ENCODE measurements around the gene BCO2. TPM values are rescaled to one million over a fixed set of nuclear protein-coding genes. Genes with fewer than 3 reads are reported as not detected.
"Not testable (repeated sequence)": the region's sequence is repeated elsewhere in the genome, so short reads cannot be mapped to it uniquely, and the experiment has no call there.

Gene BCO2
- total RNA-seq, 4 donors from 2014 or later, result 2.7 to 17.0 (median 9.5) TPM

DNA sequence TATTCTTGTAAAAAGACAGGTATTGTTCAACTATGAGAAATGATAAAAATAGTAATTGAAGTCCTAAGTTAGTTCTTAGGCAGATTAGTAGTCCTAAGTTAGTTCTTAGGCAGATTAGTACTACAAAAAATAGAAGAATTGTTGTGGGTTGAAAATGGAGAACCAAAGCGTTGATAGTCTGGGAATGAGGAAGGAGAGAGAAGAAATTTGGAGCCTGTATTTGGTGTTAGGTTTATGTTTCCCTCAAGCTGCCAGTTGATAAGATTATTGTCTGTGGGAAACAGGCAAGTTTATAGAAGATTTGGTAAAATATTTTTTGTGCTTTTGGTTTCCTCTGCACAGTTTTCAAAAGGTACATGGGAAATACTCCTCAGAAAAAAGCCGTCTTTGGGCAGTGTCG lies 3.6 kb downstream of the BCO2 start:
- no peak for DNase-seq
- Histone ChIP-seq H3K27me3 (no peaks in the 10 kb centered on the region), H3K4me3 (no peak overlapping the region), H3K4me1 (peaks cover 0 to 17% (median 3%) of the 10 kb centered on the region in 3 donors), H3K9me3 (no peaks in the 10 kb centered on the region), H3K36me3 (no peaks in the 10 kb centered on the region), H3K27ac (no peak overlapping the region)
- intact Hi-C loops (cut with DNase I), result loop anchor here (10.0 kb wide), 1 partner anchor 64 kb away; no protein-coding TSS in a partner anchor
- 53 to 76% methylated on average over 3 of the region's 3 CpGs for WGBS, 2 donors
- TF ChIP-seq, protein P1, sequence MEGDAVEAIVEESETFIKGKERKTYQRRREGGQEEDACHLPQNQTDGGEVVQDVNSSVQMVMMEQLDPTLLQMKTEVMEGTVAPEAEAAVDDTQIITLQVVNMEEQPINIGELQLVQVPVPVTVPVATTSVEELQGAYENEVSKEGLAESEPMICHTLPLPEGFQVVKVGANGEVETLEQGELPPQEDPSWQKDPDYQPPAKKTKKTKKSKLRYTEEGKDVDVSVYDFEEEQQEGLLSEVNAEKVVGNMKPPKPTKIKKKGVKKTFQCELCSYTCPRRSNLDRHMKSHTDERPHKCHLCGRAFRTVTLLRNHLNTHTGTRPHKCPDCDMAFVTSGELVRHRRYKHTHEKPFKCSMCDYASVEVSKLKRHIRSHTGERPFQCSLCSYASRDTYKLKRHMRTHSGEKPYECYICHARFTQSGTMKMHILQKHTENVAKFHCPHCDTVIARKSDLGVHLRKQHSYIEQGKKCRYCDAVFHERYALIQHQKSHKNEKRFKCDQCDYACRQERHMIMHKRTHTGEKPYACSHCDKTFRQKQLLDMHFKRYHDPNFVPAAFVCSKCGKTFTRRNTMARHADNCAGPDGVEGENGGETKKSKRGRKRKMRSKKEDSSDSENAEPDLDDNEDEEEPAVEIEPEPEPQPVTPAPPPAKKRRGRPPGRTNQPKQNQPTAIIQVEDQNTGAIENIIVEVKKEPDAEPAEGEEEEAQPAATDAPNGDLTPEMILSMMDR (IDR thresholded peaks at IDR 0.05), result no peak
- TF ChIP-seq POLR2A (IDR thresholded peaks at IDR 0.05), result no peak

DNA sequence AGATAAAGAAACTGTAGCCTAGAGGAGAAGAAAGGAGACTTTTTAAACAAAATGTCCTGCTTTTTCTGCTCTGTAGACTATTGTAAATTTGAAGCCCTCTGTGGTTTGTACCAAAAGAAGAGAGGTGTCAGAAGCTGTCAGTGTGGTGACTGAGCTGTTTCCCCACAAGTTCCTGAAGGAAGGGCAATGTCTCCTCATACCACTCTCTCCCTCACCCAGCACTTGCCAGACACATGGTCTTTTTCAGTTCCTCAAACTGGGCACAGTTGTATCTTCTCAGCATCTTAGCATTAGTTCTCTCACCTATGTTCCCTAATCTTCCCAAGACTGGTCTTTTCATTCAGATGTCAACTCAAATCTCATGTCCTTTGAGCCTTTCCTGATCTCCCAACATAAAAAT lies 4.3 kb downstream of the BCO2 start:
- Histone ChIP-seq H3K4me3 (no peak overlapping the region), H3K27me3 (no peaks in the 10 kb centered on the region), H3K4me1 (peaks cover 0 to 17% (median 3%) of the 10 kb centered on the region in 3 donors), H3K36me3 (no peaks in the 10 kb centered on the region), H3K27ac (no peak overlapping the region), H3K9me3 (no peaks in the 10 kb centered on the region)
- DNase-seq, result no peak
- intact Hi-C loops (cut with DNase I), result loop anchor here (10.0 kb wide), 1 partner anchor 65 kb away; no protein-coding TSS in a partner anchor
- TF ChIP-seq, protein P1 (IDR thresholded peaks at IDR 0.05), result no peak
- no peak for TF ChIP-seq POLR2A (IDR thresholded peaks at IDR 0.05)

DNA sequence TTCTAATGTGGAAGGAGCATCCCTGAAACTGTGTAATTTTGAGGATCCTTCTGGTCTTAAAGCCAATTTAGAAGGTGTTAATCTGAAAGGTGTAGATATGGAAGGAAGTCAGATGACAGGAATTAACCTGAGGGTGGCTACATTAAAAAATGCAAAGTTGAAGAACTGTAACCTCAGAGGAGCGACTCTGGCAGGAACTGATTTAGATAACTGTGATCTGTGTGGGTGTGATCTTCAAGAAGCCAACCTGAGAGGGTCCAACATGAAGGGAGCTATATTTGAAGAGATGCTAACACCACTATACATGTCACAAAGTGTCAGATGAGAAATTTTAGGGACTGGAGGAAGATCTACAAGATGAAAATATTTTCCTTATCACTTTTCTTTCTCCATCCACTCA lies 7.6 kb downstream of the BCO2 start:
- Histone ChIP-seq H3K4me1 (no peaks in the 10 kb centered on the region), H3K9me3 (no peaks in the 10 kb centered on the region), H3K27me3 (no peaks in the 10 kb centered on the region), H3K27ac (no peak overlapping the region), H3K36me3 (no peaks in the 10 kb centered on the region), H3K4me3 (no peak overlapping the region)
- no peak for DNase-seq
- TF ChIP-seq POLR2A (IDR thresholded peaks at IDR 0.05), result no peak
- TF ChIP-seq, protein P1 (IDR thresholded peaks at IDR 0.05), result no peak
- WGBS, 2 donors, result 56 to 85% methylated on average over 1 of the region's 1 CpG
- intact Hi-C loops (cut with DNase I), result no loop called here

DNA sequence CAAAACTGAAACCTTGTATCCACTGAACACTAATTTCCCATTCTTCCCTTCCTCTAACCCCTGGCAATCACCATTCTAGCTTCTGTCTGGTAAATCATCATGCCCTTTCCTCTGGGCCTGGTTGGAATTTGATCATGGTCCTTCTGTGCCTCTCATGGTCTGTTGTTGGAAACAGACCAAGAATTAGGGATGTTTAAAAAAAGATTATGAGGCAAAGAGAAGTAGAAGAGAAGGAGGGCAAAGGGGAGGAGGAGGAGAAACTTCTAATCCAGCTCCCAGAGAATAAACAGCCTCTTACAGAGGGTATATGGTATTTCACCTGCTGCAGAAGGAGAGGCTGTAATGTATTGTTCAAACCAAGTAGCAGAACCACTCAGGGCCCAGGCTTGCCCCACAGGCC lies 10.6 kb downstream of the BCO2 start:
- no peaks in the 10 kb centered on the region for H3K27me3 ChIP-seq
- no peaks in the 10 kb centered on the region for H3K36me3 ChIP-seq
- no peaks in the 10 kb centered on the region for H3K9me3 ChIP-seq
- H3K27ac ChIP-seq, result no peak overlapping the region
- no peak for DNase-seq
- intact Hi-C loops (cut with DNase I), result no loop called here
- no peaks in the 10 kb centered on the region for H3K4me1 ChIP-seq
- TF ChIP-seq, protein P1 (IDR thresholded peaks at IDR 0.05), result no peak
- no peak for TF ChIP-seq POLR2A (IDR thresholded peaks at IDR 0.05)
- H3K4me3 ChIP-seq, result no peak overlapping the region

DNA sequence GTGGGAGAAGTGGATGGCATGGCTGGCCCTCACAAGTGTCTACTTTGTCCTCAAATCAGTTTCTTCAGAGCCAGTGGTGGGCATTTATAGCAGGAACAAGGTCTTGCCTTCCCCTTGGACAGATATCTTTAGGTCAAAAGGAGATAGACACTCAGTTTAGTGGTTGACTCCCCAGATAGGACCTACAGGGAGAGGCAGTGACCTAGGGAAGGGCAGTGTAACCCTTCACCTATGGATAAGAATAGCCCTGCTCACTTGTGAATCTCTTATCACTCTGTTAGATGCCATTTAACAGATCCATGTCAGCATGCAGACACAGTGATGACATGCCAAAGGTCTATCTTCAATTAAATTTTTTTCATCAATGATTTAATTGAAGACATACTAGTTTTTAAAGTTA lies 11.0 kb downstream of the BCO2 start:
- H3K27ac ChIP-seq, result no peak overlapping the region
- TF ChIP-seq, protein P1 (IDR thresholded peaks at IDR 0.05), result no peak
- no peaks in the 10 kb centered on the region for H3K27me3 ChIP-seq
- intact Hi-C loops (cut with DNase I), result no loop called here
- no peaks in the 10 kb centered on the region for H3K4me1 ChIP-seq
- DNase-seq, result no peak
- no peaks in the 10 kb centered on the region for H3K36me3 ChIP-seq
- H3K4me3 ChIP-seq, result no peak overlapping the region
- no peaks in the 10 kb centered on the region for H3K9me3 ChIP-seq

DNA sequence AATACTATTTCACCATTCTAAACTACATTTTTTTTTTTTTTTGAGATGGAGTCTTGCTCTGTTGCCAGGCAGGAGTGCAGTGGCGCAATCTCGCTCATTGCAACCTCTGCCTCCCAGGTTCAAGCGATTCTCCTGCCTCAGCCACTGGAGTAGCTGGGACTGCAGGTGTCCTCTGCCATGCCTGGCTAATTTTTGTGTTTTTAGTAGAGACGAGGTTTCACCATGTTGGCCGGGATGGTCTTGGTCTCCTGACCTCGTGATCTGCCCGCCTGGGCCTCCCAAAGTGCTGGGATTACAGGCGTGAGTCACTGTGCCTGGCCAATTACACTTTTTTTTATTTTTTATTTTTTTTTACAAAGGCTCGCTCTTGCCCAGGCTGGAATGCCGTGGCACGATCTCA lies 19.8 kb downstream of the BCO2 start:
- H3K9me3 ChIP-seq; intact Hi-C loops (cut with DNase I); H3K36me3 ChIP-seq; H3K4me3 ChIP-seq; DNase-seq; H3K27me3 ChIP-seq: not testable (repeated sequence)
- H3K27ac ChIP-seq, result peak overlapping the region in 3 of 4 donors; percentile 56 to 80 (median 57)
- H3K4me1 ChIP-seq, result peaks cover 0 to 18% (median 13%) of the 10 kb centered on the region in 3 donors
- 40 to 53% methylated on average over 11 of the region's 11 CpGs for WGBS, 2 donors

Measured in esophagus squamous epithelium (tissue), 5 donors.